Testis (tissue), 2 donors: ENCODE data around the gene PITX1.

Experiments used
- CTCF ChIP-seq, 3 experiments: fragments of 450-650 bp in 2 of 3; fragments of 200-600 bp in 1 of 3; sonication (generic) in 1 of 3; IDR thresholded peaks; one replicate each; pipeline ENCODE4 v1.5.1; 2016 to 2019; ENCODE audit warnings: antibody characterized with exemption in 3 of 3, mild to moderate bottlenecking in 2 of 3, moderate library complexity in 1 of 3
- POLR2A ChIP-seq: fragments of 450-650 bp; IDR thresholded peaks from one replicate; pipeline ENCODE4 v1.6.1; 2017; ENCODE audit warnings: antibody characterized with exemption, mild to moderate bottlenecking, moderate library complexity

GRCh38 chr5:135039271-135040033, 5.4 kb upstream of the PITX1 start:
- TF ChIP-seq POLR2A (no peak), CTCF (IDR thresholded peaks at IDR 0.05) (no peak)
